CD14-positive monocyte (primary cell): Measurements from ENCODE around the gene DLGAP1. TPM values are rescaled to one million over a fixed set of nuclear protein-coding genes. Genes with fewer than 3 reads are reported as not detected.

Source experiments
- DNase-seq, 3 donors: peaks; one replicate each; pipeline ENCODE4 v3.0.0-alpha.2; 2011 to 2022
- H2AFZ ChIP-seq: 2 replicates; pipeline ENCODE4 v1.6.0; 2012; ENCODE audit warnings: mild to moderate bottlenecking, low read depth, low read length, inconsistent platforms; ENCODE audit not compliant: insufficient read depth, poor library complexity, severe bottlenecking
- H3K27ac ChIP-seq, 2 donors: 1 replicate in 1 of 2; 2 replicates in 1 of 2; pipeline ENCODE4 v1.5.1; 2012 to 2013; ENCODE audit warnings: low read length in 2 of 2, control low read depth in 1 of 2, inconsistent platforms in 1 of 2, low read depth in 1 of 2, mild to moderate bottlenecking in 1 of 2
- H3K27me3 ChIP-seq, 2 donors: one replicate each; pipeline versions ENCODE4 v1.6.0 to v1.6.1; 2011 to 2013; ENCODE audit warnings: low read length in 2 of 2; ENCODE audit not compliant: control insufficient read depth in 2 of 2, insufficient read depth in 2 of 2
- H3K36me3 ChIP-seq, 2 donors: replicated peaks in 1 of 2; 1 replicate in 1 of 2; 2 replicates in 1 of 2; pipeline versions ENCODE4 v1.5.1 to v1.6.1; 2012 to 2013; ENCODE audit warnings: low read length in 2 of 2, control low read depth in 1 of 2, inconsistent platforms in 1 of 2, mild to moderate bottlenecking in 1 of 2; ENCODE audit not compliant: insufficient read depth in 2 of 2, control insufficient read depth in 1 of 2
- H3K4me1 ChIP-seq, 2 donors: 1 replicate in 1 of 2; 2 replicates in 1 of 2; pipeline versions ENCODE4 v1.5.1 to v1.6.1; 2012 to 2013; ENCODE audit warnings: low read length in 2 of 2, control low read depth in 1 of 2, inconsistent platforms in 1 of 2, mild to moderate bottlenecking in 1 of 2, moderate library complexity in 1 of 2; ENCODE audit not compliant: insufficient read depth in 2 of 2, control insufficient read depth in 1 of 2
- H3K4me2 ChIP-seq: replicated peaks from 2 replicates; pipeline ENCODE3; 2012; ENCODE audit warnings: low read length, moderate library complexity, mild to moderate bottlenecking; ENCODE audit not compliant: poor library complexity, severe bottlenecking; ENCODE audit errors: extremely low read depth
- H3K4me3 ChIP-seq, 3 experiments: fragments of 200-600 bp in 1 of 3; sonication (generic) in 1 of 3; replicated peaks in 1 of 3; 1 replicate in 2 of 3; 2 replicates in 1 of 3; pipeline ENCODE4 v1.5.1; 2011 to 2013; ENCODE audit warnings: low read length in 3 of 3, mild to moderate bottlenecking in 3 of 3, control low read depth in 2 of 3, low read depth in 2 of 3, inconsistent platforms in 1 of 3, moderate library complexity in 1 of 3
- H3K79me2 ChIP-seq: 2 replicates; pipeline ENCODE4 v1.6.0; 2012; ENCODE audit warnings: mild to moderate bottlenecking, control low read depth, inconsistent platforms, low read length, moderate library complexity; ENCODE audit not compliant: insufficient read depth
- H3K9ac ChIP-seq: 2 replicates; pipeline ENCODE4 v1.6.0; 2017; ENCODE audit warnings: low read length, mild to moderate bottlenecking; ENCODE audit not compliant: insufficient read depth, poor library complexity, severe bottlenecking
- H3K9me3 ChIP-seq, 2 donors: replicated peaks in 1 of 2; 1 replicate in 1 of 2; 2 replicates in 1 of 2; pipeline versions ENCODE4 v1.5.1 to v1.6.1; 2012 to 2013; ENCODE audit warnings: low read length in 2 of 2, control low read depth in 1 of 2; ENCODE audit not compliant: control insufficient read depth in 1 of 2, insufficient read depth in 1 of 2
- H4K20me1 ChIP-seq: 2 replicates; pipeline ENCODE4 v1.6.0; 2012; ENCODE audit warnings: mild to moderate bottlenecking, low read length, control low read depth, moderate library complexity; ENCODE audit not compliant: insufficient read depth
- H3K27ac Mint-ChIP-seq, 7 donors: one replicate each; pipeline ENCODE4 v1.8.0; 2020; ENCODE audit warnings: mild to moderate bottlenecking in 7 of 7, mixed read lengths in 7 of 7, moderate library complexity in 6 of 7, inconsistent platforms in 2 of 7
- H3K27me3 Mint-ChIP-seq, 3 donors: one replicate each; pipeline ENCODE4 v1.8.0; 2021 to 2022; ENCODE audit warnings: low read depth in 3 of 3, mild to moderate bottlenecking in 3 of 3, mixed read lengths in 3 of 3, moderate library complexity in 3 of 3, inconsistent platforms in 1 of 3
- H3K36me3 Mint-ChIP-seq, 2 donors: one replicate each; pipeline ENCODE4 v1.8.0; 2020; ENCODE audit warnings: mixed read lengths in 2 of 2, inconsistent platforms in 1 of 2, mild to moderate bottlenecking in 1 of 2
- H3K4me1 Mint-ChIP-seq: one replicate; pipeline ENCODE4 v1.8.0; 2020; ENCODE audit warnings: mild to moderate bottlenecking, mixed read lengths
- H3K4me3 Mint-ChIP-seq, 2 donors: one replicate each; pipeline ENCODE4 v1.8.0; 2020; ENCODE audit warnings: mild to moderate bottlenecking in 2 of 2, mixed read lengths in 2 of 2, moderate library complexity in 1 of 2
- H3K9me3 Mint-ChIP-seq, 7 donors: one replicate each; pipeline ENCODE4 v1.8.0; 2020 to 2022; ENCODE audit warnings: mixed read lengths in 7 of 7, mild to moderate bottlenecking in 6 of 7, moderate library complexity in 6 of 7, inconsistent platforms in 2 of 7
- CTCF ChIP-seq: fragments of 200-600 bp; IDR thresholded peaks from one replicate; pipeline ENCODE4 v1.8.0; 2022; ENCODE audit warnings: antibody characterized with exemption, mild to moderate bottlenecking
- WGBS: methylation state at CpG from one replicate; pipeline ENCODE4 v1.1.5; 2013; ENCODE audit warnings: missing lambda C conversion rate; ENCODE audit not compliant: insufficient coverage; 5-methylcytosine and 5-hydroxymethylcytosine counted together
- intact Hi-C, 2 donors: fragments of 100-400 bp; cut with micrococcal nuclease; formaldehyde crosslinking; loops; one replicate each; pipeline versions ENCODE4 v1.15.0 to v1.15.1; 2023
- polyA plus RNA-seq, 3 donors: library from polyadenylated mRNA; depleted of rRNA in 1 of 3; unstranded in 2 of 3; stranded (reverse) in 1 of 3; fragments of 300-500 nt in 2 of 3; fragments of >200 nt in 1 of 3; fragmentation: Illumina TruSeq in 2 of 3; gene quantifications; 1 replicate in 2 of 3; 2 replicates in 1 of 3; pipeline ENCODE4 v1.2.3, GENCODE V29; 2012 to 2021

The DLGAP1 gene
- polyA plus RNA-seq, 3 donors, result 0.09 to 0.42 TPM; not detected in 1

GRCh38 chr18:3713166-3713565 is 741.9 kb downstream of the DLGAP1 start:
- Mint-ChIP-seq H3K4me1 (peaks cover 60% of the 10 kb centered on the region), H3K36me3 (no peaks in the 10 kb centered on the region), H3K27ac (peak overlapping the region in 1 of 7 donors; percentile 26), H3K9me3 (peaks cover 0 to 3% (median 0%) of the 10 kb centered on the region in 7 donors), H3K4me3 (no peak overlapping the region), H3K27me3 (peaks cover 0 to 3% (median 2%) of the 10 kb centered on the region in 3 donors)
- 64% methylated on average over 3 of the region's 4 CpGs for WGBS
- no peaks in the 10 kb centered on the region for H3K79me2 ChIP-seq
- H3K27me3 ChIP-seq, result no peaks in the 10 kb centered on the region
- no peak overlapping the region for H3K27ac ChIP-seq
- no peaks in the 10 kb centered on the region for H3K9me3 ChIP-seq
- H3K4me1 ChIP-seq, result peaks cover 49 to 69% of the 10 kb centered on the region in 2 donors
- no peak overlapping the region for H3K4me3 ChIP-seq
- DNase-seq, result peak in 1 of 3 donors; percentile 6
- no peak overlapping the region for H3K9ac ChIP-seq
- intact Hi-C loops, result loop anchor here in 1 of 2 donors (5.0 kb wide), 1 partner anchor 34 kb away; no protein-coding TSS in a partner anchor
- H4K20me1 ChIP-seq, result no peaks in the 10 kb centered on the region
- H3K4me2 ChIP-seq, result no peak overlapping the region
- no peaks in the 10 kb centered on the region for H3K36me3 ChIP-seq
- no peak overlapping the region for H2AFZ ChIP-seq
- no peak for TF ChIP-seq CTCF

DNA sequence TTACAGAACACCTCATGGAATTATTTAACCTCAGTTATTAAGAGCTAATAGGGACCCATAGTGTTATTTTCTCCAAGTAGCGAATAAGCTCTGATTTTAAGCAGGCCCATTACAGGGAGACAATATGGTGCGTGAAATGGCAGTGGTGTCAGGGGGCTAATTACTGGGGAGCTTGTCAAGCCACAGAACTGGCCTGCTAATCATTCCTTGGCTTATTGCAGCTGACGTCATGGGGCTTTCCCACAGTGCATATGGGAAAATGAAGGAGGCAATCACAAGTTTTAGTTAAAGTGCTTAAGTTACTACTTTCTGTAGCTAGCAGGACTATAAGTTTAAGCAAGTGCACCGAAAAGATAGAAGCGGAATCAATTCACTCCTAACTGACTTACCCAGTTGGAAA is 742.6 kb downstream of the DLGAP1 start:
- no peak for DNase-seq
- H3K4me3 ChIP-seq, result no peak overlapping the region
- H3K27me3 Mint-ChIP-seq, result peaks cover 2 to 3% (median 2%) of the 10 kb centered on the region in 3 donors
- no peak overlapping the region for H3K27ac ChIP-seq
- H3K4me1 Mint-ChIP-seq, result peaks cover 58% of the 10 kb centered on the region
- intact Hi-C loops, result loop anchor here in 1 of 2 donors (5.0 kb wide), 1 partner anchor 35 kb away; no protein-coding TSS in a partner anchor
- H3K79me2 ChIP-seq, result no peaks in the 10 kb centered on the region
- H3K36me3 Mint-ChIP-seq, result no peaks in the 10 kb centered on the region
- H4K20me1 ChIP-seq, result no peaks in the 10 kb centered on the region
- no peaks in the 10 kb centered on the region for H3K9me3 ChIP-seq
- no peak for TF ChIP-seq CTCF
- H3K4me1 ChIP-seq, result peaks cover 42 to 63% of the 10 kb centered on the region in 2 donors
- H3K27me3 ChIP-seq, result no peaks in the 10 kb centered on the region
- no peak overlapping the region for H3K4me3 Mint-ChIP-seq
- H3K9ac ChIP-seq, result no peak overlapping the region
- 80% methylated on average over 1 of the region's 5 CpGs for WGBS
- H3K9me3 Mint-ChIP-seq, result peaks cover 0 to 3% (median 0%) of the 10 kb centered on the region in 7 donors
- no peaks in the 10 kb centered on the region for H3K36me3 ChIP-seq
- no peak overlapping the region for H3K4me2 ChIP-seq
- H2AFZ ChIP-seq, result no peak overlapping the region
- H3K27ac Mint-ChIP-seq, result no peak overlapping the region
